ENCODE results near the gene EEFSEC. TPM values are rescaled to one million over a fixed set of nuclear protein-coding genes. Genes with fewer than 3 reads are reported as not detected.

Gene EEFSEC
- total and polyA plus RNA-seq, 2 experiments from 2014 or later, result 4.9 to 18.7 TPM

GRCh38 chr3:128439226-128439625, 285.9 kb downstream of the EEFSEC start:
- Histone ChIP-seq H2AFZ (no peak overlapping the region), H3K27ac (no peak overlapping the region), H3F3A (ENCODE audit: insufficient read depth) (no peaks in the 10 kb centered on the region), H3K4me1 (ENCODE audit: insufficient read depth) (no peaks in the 10 kb centered on the region), H3K4me2 (ENCODE audit: unreplicated experiment) (no peak overlapping the region), H4K20me1 (ENCODE audit: insufficient read depth) (no peaks in the 10 kb centered on the region), H3K9me2 (ENCODE audit: insufficient read depth) (no peaks in the 10 kb centered on the region), H3K27me3 (replicated peaks; ENCODE audit: insufficient read depth) (no peaks in the 10 kb centered on the region), H3K9me3 (ENCODE audit: low read depth) (no peaks in the 10 kb centered on the region), H3K9ac (no peak overlapping the region), H3K36me3 (ENCODE audit: low read depth) (no peaks in the 10 kb centered on the region), H3K4me3 (no peak overlapping the region), H3K79me2 (ENCODE audit: insufficient read depth) (no peaks in the 10 kb centered on the region)
- DNase-seq, result peak; percentile 50
- in situ Hi-C loops (cut with MboI), result no loop called here
- WGBS, 2 experiments (ENCODE audit: low coverage in 1 of 2, low lambda C conversion rate in 2 of 2, missing lambda C conversion rate in 2 of 2), result 16 to 17% methylated on average over 3 of the region's 3 CpGs
- TF ChIP-seq EZH2phosphoT487 (IDR thresholded peaks at IDR 0.05; ENCODE audit: insufficient read depth, low read depth) (no peak), EZH2 (IDR thresholded peaks at IDR 0.05; ENCODE audit: insufficient read depth, poor library complexity, severe bottlenecking) (no peak)

- Histone ChIP-seq H3K9me3 (ENCODE audit: low read depth) (no peaks in the 10 kb centered on the region), H3K27me3 (replicated peaks; ENCODE audit: insufficient read depth) (no peaks in the 10 kb centered on the region), H3K9ac (no peak overlapping the region), H3F3A (ENCODE audit: insufficient read depth) (no peaks in the 10 kb centered on the region), H4K20me1 (ENCODE audit: insufficient read depth) (no peaks in the 10 kb centered on the region), H3K4me3 (no peak overlapping the region), H3K79me2 (ENCODE audit: insufficient read depth) (no peaks in the 10 kb centered on the region), H3K4me2 (ENCODE audit: unreplicated experiment) (no peak overlapping the region), H3K36me3 (ENCODE audit: low read depth) (no peaks in the 10 kb centered on the region), H3K4me1 (ENCODE audit: insufficient read depth) (no peaks in the 10 kb centered on the region), H2AFZ (no peak overlapping the region), H3K9me2 (ENCODE audit: insufficient read depth) (no peaks in the 10 kb centered on the region), H3K27ac (no peak overlapping the region)
- in situ Hi-C loops (cut with MboI), result no loop called here
- 61 to 70% methylated on average over 7 of the region's 7 CpGs for WGBS, 2 experiments (ENCODE audit: low coverage in 1 of 2, low lambda C conversion rate in 2 of 2, missing lambda C conversion rate in 2 of 2)
- TF ChIP-seq EZH2 (IDR thresholded peaks at IDR 0.05; ENCODE audit: insufficient read depth, poor library complexity, severe bottlenecking) (no peak), EZH2phosphoT487 (IDR thresholded peaks at IDR 0.05; ENCODE audit: insufficient read depth, low read depth) (no peak)
- DNase-seq, result no peak
Observed at GRCh38 chr3:128442070-128442469, 288.8 kb downstream of the EEFSEC start.

- Histone ChIP-seq H3K4me2 (ENCODE audit: unreplicated experiment) (no peak overlapping the region), H3K9me3 (ENCODE audit: low read depth) (no peaks in the 10 kb centered on the region), H3K9me2 (ENCODE audit: insufficient read depth) (no peaks in the 10 kb centered on the region), H4K20me1 (ENCODE audit: insufficient read depth) (no peaks in the 10 kb centered on the region), H2AFZ (no peak overlapping the region), H3K27ac (no peak overlapping the region), H3K9ac (no peak overlapping the region), H3K27me3 (replicated peaks; ENCODE audit: insufficient read depth) (no peaks in the 10 kb centered on the region), H3F3A (ENCODE audit: insufficient read depth) (no peaks in the 10 kb centered on the region), H3K4me1 (ENCODE audit: insufficient read depth) (no peaks in the 10 kb centered on the region), H3K36me3 (ENCODE audit: low read depth) (no peaks in the 10 kb centered on the region), H3K79me2 (ENCODE audit: insufficient read depth) (no peaks in the 10 kb centered on the region), H3K4me3 (no peak overlapping the region)
- in situ Hi-C loops (cut with MboI), result no loop called here
- no peak for DNase-seq
- 64 to 67% methylated on average over 6 of the region's 6 CpGs for WGBS, 2 experiments (ENCODE audit: low coverage in 1 of 2, low lambda C conversion rate in 2 of 2, missing lambda C conversion rate in 2 of 2)
- TF ChIP-seq EZH2 (IDR thresholded peaks at IDR 0.05; ENCODE audit: insufficient read depth, poor library complexity, severe bottlenecking) (no peak), EZH2phosphoT487 (IDR thresholded peaks at IDR 0.05; ENCODE audit: insufficient read depth, low read depth) (no peak)
Observed at GRCh38 chr3:128442949-128443348, 289.7 kb downstream of the EEFSEC start.

- H3K27me3 ChIP-seq (replicated peaks; ENCODE audit: insufficient read depth), result no peaks in the 10 kb centered on the region
- no peak overlapping the region for H3K27ac ChIP-seq
- WGBS, 2 experiments (ENCODE audit: low coverage in 1 of 2, low lambda C conversion rate in 2 of 2, missing lambda C conversion rate in 2 of 2), result 23 to 34% methylated on average over 3 of the region's 3 CpGs
- no peak overlapping the region for H3K4me2 ChIP-seq (ENCODE audit: unreplicated experiment)
- H3K4me1 ChIP-seq (ENCODE audit: insufficient read depth), result no peaks in the 10 kb centered on the region
- no peaks in the 10 kb centered on the region for H3F3A ChIP-seq (ENCODE audit: insufficient read depth)
- in situ Hi-C loops (cut with MboI), result no loop called here
- H4K20me1 ChIP-seq (ENCODE audit: insufficient read depth), result no peaks in the 10 kb centered on the region
- no peak for TF ChIP-seq EZH2 (IDR thresholded peaks at IDR 0.05; ENCODE audit: insufficient read depth, poor library complexity, severe bottlenecking)
- TF ChIP-seq EZH2phosphoT487 (IDR thresholded peaks at IDR 0.05; ENCODE audit: insufficient read depth, low read depth), result no peak
- H3K9me2 ChIP-seq (ENCODE audit: insufficient read depth), result no peaks in the 10 kb centered on the region
- H3K79me2 ChIP-seq (ENCODE audit: insufficient read depth), result no peaks in the 10 kb centered on the region
- H3K9ac ChIP-seq, result no peak overlapping the region
- H3K36me3 ChIP-seq (ENCODE audit: low read depth), result no peaks in the 10 kb centered on the region
- H2AFZ ChIP-seq, result no peak overlapping the region
- H3K9me3 ChIP-seq (ENCODE audit: low read depth), result no peaks in the 10 kb centered on the region
- DNase-seq, result no peak
- H3K4me3 ChIP-seq, result no peak overlapping the region
Observed at GRCh38 chr3:128443771-128444170, 290.5 kb downstream of the EEFSEC start.

GRCh38 chr3:128445357-128445756, 292.1 kb downstream of the EEFSEC start:
- no peaks in the 10 kb centered on the region for H3K27me3 ChIP-seq (replicated peaks; ENCODE audit: insufficient read depth)
- H3K79me2 ChIP-seq (ENCODE audit: insufficient read depth), result no peaks in the 10 kb centered on the region
- no peaks in the 10 kb centered on the region for H4K20me1 ChIP-seq (ENCODE audit: insufficient read depth)
- no peak overlapping the region for H3K4me3 ChIP-seq
- no peak for DNase-seq
- no peaks in the 10 kb centered on the region for H3F3A ChIP-seq (ENCODE audit: insufficient read depth)
- no peak overlapping the region for H3K27ac ChIP-seq
- H3K4me2 ChIP-seq (ENCODE audit: unreplicated experiment), result no peak overlapping the region
- no peak overlapping the region for H3K9ac ChIP-seq
- TF ChIP-seq EZH2phosphoT487 (IDR thresholded peaks at IDR 0.05; ENCODE audit: insufficient read depth, low read depth) (no peak), EZH2 (IDR thresholded peaks at IDR 0.05; ENCODE audit: insufficient read depth, poor library complexity, severe bottlenecking) (no peak)
- WGBS, 2 experiments (ENCODE audit: low coverage in 1 of 2, low lambda C conversion rate in 2 of 2, missing lambda C conversion rate in 2 of 2), result 50 to 71% methylated on average over 1 of the region's 1 CpG
- in situ Hi-C loops (cut with MboI), result no loop called here
- H3K9me2 ChIP-seq (ENCODE audit: insufficient read depth), result no peaks in the 10 kb centered on the region
- H3K9me3 ChIP-seq (ENCODE audit: low read depth), result no peaks in the 10 kb centered on the region
- no peaks in the 10 kb centered on the region for H3K36me3 ChIP-seq (ENCODE audit: low read depth)
- no peaks in the 10 kb centered on the region for H3K4me1 ChIP-seq (ENCODE audit: insufficient read depth)
- H2AFZ ChIP-seq, result no peak overlapping the region

Data from GM23248 (cell line).